Progenitor cell of endocrine pancreas (in vitro differentiated cells): ENCODE measurements around the gene ZNF184. TPM values are rescaled to one million over a fixed set of nuclear protein-coding genes. Genes with fewer than 3 reads are reported as not detected.

Experiments
- DNase-seq: peaks from one replicate; pipeline ENCODE4 v3.0.0; 2021; ENCODE audit warnings: low spot score; ENCODE audit not compliant: unreplicated experiment
- H3K27ac Mint-ChIP-seq: 2 replicates; pipeline ENCODE4 v1.8.0; 2021; ENCODE audit warnings: mild to moderate bottlenecking, moderate library complexity, mixed read lengths
- H3K27me3 Mint-ChIP-seq: 2 replicates; pipeline ENCODE4 v1.8.0; 2021; ENCODE audit warnings: mixed read lengths
- H3K36me3 Mint-ChIP-seq: 2 replicates; pipeline ENCODE4 v1.8.0; 2022; ENCODE audit warnings: mixed read lengths; ENCODE audit not compliant: insufficient read depth
- H3K4me1 Mint-ChIP-seq: 2 replicates; pipeline ENCODE4 v1.8.0; 2021; ENCODE audit warnings: low read depth, mixed read lengths
- H3K4me3 Mint-ChIP-seq: 2 replicates; pipeline ENCODE4 v1.8.0; 2021; ENCODE audit warnings: low read depth, mild to moderate bottlenecking, moderate library complexity, mixed read lengths
- H3K9me3 Mint-ChIP-seq: 2 replicates; pipeline ENCODE4 v1.8.0; 2021; ENCODE audit warnings: low read depth, mixed read lengths
- CTCF ChIP-seq: fragments of 200-600 bp; sonication (generic); IDR thresholded peaks from one replicate; pipeline ENCODE4 v1.5.0; 2021; ENCODE audit warnings: antibody characterized with exemption, mild to moderate bottlenecking; ENCODE audit not compliant: unreplicated experiment
- total RNA-seq: library from RNA; stranded (reverse); gene quantifications from 2 replicates; pipeline ENCODE4 v1.2.1, GENCODE V29; 2021

Gene ZNF184
- total RNA-seq, 1 donor from 2014 or later: 18.5 TPM

GRCh38 chr6:27451660-27452390, 21.1 kb downstream of the ZNF184 start:
- peaks cover 90% of the 10 kb centered on the region for H3K36me3 Mint-ChIP-seq
- DNase-seq: no peak
- H3K4me3 Mint-ChIP-seq: no peak overlapping the region
- H3K9me3 Mint-ChIP-seq: peaks cover 82% of the 10 kb centered on the region
- H3K4me1 Mint-ChIP-seq: no peaks in the 10 kb centered on the region
- no peak for TF ChIP-seq CTCF
- peak overlapping the region; percentile 80 for H3K27ac Mint-ChIP-seq
- H3K27me3 Mint-ChIP-seq: no peaks in the 10 kb centered on the region

- H3K27ac Mint-ChIP-seq: no peak overlapping the region
- peaks cover 60% of the 10 kb centered on the region for H3K9me3 Mint-ChIP-seq
- no peak for DNase-seq
- no peaks in the 10 kb centered on the region for H3K4me1 Mint-ChIP-seq
- peaks cover 63% of the 10 kb centered on the region for H3K36me3 Mint-ChIP-seq
- no peak for TF ChIP-seq CTCF
- no peaks in the 10 kb centered on the region for H3K27me3 Mint-ChIP-seq
- no peak overlapping the region for H3K4me3 Mint-ChIP-seq
These were observed 24.4 kb downstream of the ZNF184 start for GRCh38 chr6:27448456-27448855.

- DNase-seq: no peak
- H3K27ac Mint-ChIP-seq: no peak overlapping the region
- no peaks in the 10 kb centered on the region for H3K27me3 Mint-ChIP-seq
- no peak overlapping the region for H3K4me3 Mint-ChIP-seq
- H3K9me3 Mint-ChIP-seq: peaks cover 18% of the 10 kb centered on the region
- no peak for TF ChIP-seq CTCF
- peaks cover 16% of the 10 kb centered on the region for H3K36me3 Mint-ChIP-seq
- H3K4me1 Mint-ChIP-seq: no peaks in the 10 kb centered on the region
These were observed 30.0 kb downstream of the ZNF184 start for GRCh38 chr6:27442932-27443331.

- no peak for TF ChIP-seq CTCF
- H3K27me3 Mint-ChIP-seq: no peaks in the 10 kb centered on the region
- H3K27ac Mint-ChIP-seq: no peak overlapping the region
- peaks cover 11% of the 10 kb centered on the region for H3K9me3 Mint-ChIP-seq
- H3K4me1 Mint-ChIP-seq: no peaks in the 10 kb centered on the region
- no peak overlapping the region for H3K4me3 Mint-ChIP-seq
- DNase-seq: no peak
- H3K36me3 Mint-ChIP-seq: peaks cover 7% of the 10 kb centered on the region
These were observed 31.9 kb downstream of the ZNF184 start for GRCh38 chr6:27441001-27441400.

- peaks cover 4% of the 10 kb centered on the region for H3K36me3 Mint-ChIP-seq
- no peak for TF ChIP-seq CTCF
- DNase-seq: no peak
- H3K27me3 Mint-ChIP-seq: no peaks in the 10 kb centered on the region
- no peak overlapping the region for H3K27ac Mint-ChIP-seq
- H3K4me3 Mint-ChIP-seq: no peak overlapping the region
- H3K4me1 Mint-ChIP-seq: no peaks in the 10 kb centered on the region
- peaks cover 8% of the 10 kb centered on the region for H3K9me3 Mint-ChIP-seq
These were observed 33.5 kb downstream of the ZNF184 start for GRCh38 chr6:27439371-27439770.
